ENCODE results near the gene CDA. TPM values are rescaled to one million over a fixed set of nuclear protein-coding genes. Genes with fewer than 3 reads are reported as not detected.

CDA gene
- total and polyA plus RNA-seq, 2 of the 8 experiments (the other 6 are each of a cell fraction or from before 2014, with no cell fraction given), result 4.4 to 11.3 TPM

GRCh38 chr1:20552728-20553445, 36.0 kb upstream of the CDA start (continued):
- TF ChIP-seq CBX8 (IDR thresholded peaks at IDR 0.05; ENCODE audit: borderline replicate concordance, low read depth, low read length) (no peak), JUN (IDR thresholded peaks at IDR 0.05; ENCODE audit: low read depth, low read length) (no peak), NANOG (IDR thresholded peaks at IDR 0.05; ENCODE audit: insufficient read depth, low read depth, low read length, poor library complexity, severe bottlenecking) (no peak), TCF12 (IDR thresholded peaks at IDR 0.05; ENCODE audit: low read depth, low read length) (no peak), POLR2AphosphoS5 (IDR thresholded peaks at IDR 0.05; ENCODE audit: low read depth, low read length) (no peak), RNF2 (IDR thresholded peaks at IDR 0.05; ENCODE audit: borderline replicate concordance, low read depth, low read length, missing control alignments, poor library complexity, severe bottlenecking) (peak; percentile 75), CBX5 (IDR thresholded peaks at IDR 0.05; ENCODE audit: low read depth, low read length) (no peak), KDM4A (IDR thresholded peaks at IDR 0.05; ENCODE audit: low read depth, low read length, severe bottlenecking) (peak; percentile 42), ASH2L (IDR thresholded peaks at IDR 0.05; ENCODE audit: low read length) (no peak), BACH1 (IDR thresholded peaks at IDR 0.05; ENCODE audit: low read length) (no peak), ATF2 (IDR thresholded peaks at IDR 0.05; ENCODE audit: low read length) (no peak), ATF3 (IDR thresholded peaks at IDR 0.05; ENCODE audit: insufficient read depth, low read depth, low read length) (no peak), CTCF (IDR thresholded peaks at IDR 0.05; ENCODE audit: control extremely low read depth in 1 of 3, insufficient read depth in 1 of 3, low read depth in 1 of 3, low read length in 3 of 3) (no peak), SP4 (IDR thresholded peaks at IDR 0.05; ENCODE audit: low read length) (no peak), SP2 (IDR thresholded peaks at IDR 0.05; ENCODE audit: low read length) (no peak), BRCA1 (IDR thresholded peaks at IDR 0.05; ENCODE audit: low read depth, low read length) (no peak), CREB1 (IDR thresholded peaks at IDR 0.05) (no peak), ZNF274 (IDR thresholded peaks at IDR 0.05; ENCODE audit: borderline replicate concordance, extremely low read depth, low read length) (no peak), SIN3A (conservative IDR thresholded peaks at IDR 0.05 in 1 of 2, IDR thresholded peaks at IDR 0.05 in 1 of 2; ENCODE audit: low read depth in 1 of 2, low read length in 2 of 2) (no peak), SUZ12 (IDR thresholded peaks at IDR 0.05; ENCODE audit: low read length) (peak; percentile 93)

Measured in H1 (cell line).